Hematopoietic multipotent progenitor cell treated with erythropoietin and hydrocortisone succinate and interleukin-3 and kit ligand, for 17 days (in vitro differentiated cells): ENCODE results near the gene FGF8.
A peak's percentile ranks its signal among the peaks of the same experiment; 100 is the strongest.

Experiments used
- DNase-seq: peaks from one replicate; pipeline ENCODE4 v3.0.0-alpha.2; 2015; ENCODE audit warnings: low spot score

Gene FGF8

DNA sequence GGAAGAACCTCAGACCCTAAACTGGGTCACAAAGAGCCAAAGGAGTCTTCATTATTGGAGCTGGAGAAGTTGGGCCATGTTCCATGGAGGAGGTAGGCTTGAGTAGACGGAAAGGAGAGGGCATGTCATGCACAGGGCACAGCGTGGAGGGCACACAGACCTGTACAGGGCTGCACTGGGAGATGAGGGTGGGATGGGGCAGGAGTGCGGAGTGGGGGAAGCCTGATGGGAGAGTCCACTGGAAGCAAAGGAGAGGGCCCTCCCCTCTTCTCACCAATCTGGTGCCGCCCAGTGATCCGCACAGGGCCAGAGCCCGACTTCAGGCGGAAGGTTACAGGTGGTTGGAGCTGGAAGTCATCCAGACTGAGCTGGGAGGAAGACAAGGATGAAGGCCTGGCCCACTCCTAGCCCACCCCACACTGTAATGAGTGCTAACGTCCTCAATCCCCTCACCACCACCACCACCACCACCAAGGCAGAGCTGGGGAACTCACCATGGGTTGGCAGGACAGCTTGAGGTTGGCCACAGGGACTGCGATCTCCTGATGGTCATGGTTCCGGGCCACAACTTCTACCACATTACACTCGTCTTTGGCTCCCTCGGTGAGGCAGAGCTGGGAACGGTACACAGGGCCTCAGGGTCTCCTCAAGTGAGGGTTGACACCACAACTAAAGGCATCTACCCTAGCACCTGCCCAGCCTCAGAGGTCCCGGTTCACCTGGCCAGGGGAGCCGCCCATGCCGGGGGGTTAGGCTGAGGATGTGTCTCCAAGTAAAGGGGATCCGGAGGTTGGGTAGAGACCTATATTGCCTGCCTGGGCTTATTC is 6.3 kb upstream of the FGF8 start:
- no peak for DNase-seq

DNA sequence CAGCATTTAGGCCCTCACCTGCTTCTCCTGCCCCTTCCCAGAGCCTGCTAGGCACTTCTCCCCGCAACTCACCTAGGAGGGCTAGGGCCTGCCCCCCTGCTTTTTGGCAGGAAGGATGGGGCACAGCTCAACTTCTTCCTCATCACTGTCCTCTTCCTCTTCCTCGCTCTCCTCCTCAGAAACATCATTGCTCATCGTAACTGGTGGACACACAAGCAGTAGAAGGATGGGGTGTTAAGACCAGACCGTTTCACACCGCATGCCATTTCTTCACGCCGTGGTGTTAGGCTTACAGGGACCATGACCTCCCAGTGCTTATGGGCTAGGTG is 5.7 kb upstream of the FGF8 start:
- no peak for DNase-seq

DNA sequence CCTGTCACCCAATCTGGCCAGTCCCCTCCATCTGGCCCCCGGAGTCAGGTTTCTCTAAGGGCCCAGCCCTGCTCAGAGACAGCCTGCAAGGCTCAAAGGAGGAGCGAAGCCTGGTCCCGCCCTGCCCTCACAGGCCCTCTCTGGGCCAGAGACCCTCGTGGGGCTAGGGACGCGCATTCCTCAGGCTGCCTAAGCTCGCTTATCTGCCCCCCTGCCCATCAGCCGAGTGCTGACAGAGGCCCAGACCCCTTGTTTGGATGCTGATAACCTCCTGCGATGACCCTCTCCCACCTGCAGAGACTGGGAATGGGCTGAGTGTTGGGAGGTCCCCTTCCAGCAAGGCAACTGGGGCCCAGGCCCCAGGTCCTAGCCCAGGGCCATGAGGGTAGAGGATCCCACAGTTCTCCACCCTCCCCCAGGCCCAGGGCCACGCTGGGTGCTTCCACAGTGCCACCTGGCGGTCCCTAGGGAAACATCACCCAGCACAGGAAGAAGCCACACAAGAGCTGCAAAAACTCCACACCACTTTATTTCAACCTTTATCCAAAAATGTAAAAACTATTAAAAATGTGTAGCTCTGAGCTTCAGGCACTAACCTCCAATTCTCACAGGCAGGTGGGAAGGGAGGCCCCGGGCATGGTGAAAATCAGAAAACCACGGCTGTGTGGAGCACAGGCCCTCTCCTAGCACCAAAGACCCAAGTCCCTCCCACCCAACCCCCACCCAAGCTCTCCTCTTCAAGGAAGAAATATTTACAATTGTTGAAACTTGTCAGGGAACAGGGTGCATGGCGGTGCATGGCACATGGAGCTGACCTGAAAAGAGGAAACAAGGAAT is 5.1 kb upstream of the FGF8 start:
- peak; percentile 75 for DNase-seq

DNA sequence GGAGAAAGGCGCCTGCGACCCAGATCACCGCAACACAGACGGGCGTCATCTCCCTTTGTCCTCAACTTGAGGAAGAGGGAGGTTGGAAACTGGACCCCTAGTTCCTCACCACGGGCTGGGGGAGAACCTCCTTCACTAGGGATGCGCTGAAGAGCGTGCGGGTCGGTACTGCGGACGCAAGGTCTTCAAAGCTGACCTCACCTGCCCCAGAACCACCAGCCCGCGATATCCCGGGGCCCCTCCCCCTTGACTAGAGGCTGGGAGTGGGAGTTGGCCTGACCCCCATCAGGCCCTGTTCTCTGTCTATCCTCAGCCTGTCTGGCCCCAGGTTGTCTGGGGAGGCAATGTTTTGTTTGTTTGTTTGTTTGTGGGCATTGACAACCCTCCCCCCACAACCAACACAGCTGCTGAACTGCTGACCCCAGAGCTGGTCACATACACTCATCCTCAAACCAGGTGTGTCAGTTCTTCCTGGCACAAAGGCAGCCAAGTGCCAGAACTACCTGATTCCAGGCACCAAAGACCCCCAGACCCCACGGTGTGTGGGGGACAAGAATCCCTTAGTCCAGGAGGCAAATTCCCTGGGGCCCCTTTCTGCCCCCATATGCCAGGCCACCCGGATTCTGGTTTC is 4.4 kb upstream of the FGF8 start:
- no peak for DNase-seq

DNA sequence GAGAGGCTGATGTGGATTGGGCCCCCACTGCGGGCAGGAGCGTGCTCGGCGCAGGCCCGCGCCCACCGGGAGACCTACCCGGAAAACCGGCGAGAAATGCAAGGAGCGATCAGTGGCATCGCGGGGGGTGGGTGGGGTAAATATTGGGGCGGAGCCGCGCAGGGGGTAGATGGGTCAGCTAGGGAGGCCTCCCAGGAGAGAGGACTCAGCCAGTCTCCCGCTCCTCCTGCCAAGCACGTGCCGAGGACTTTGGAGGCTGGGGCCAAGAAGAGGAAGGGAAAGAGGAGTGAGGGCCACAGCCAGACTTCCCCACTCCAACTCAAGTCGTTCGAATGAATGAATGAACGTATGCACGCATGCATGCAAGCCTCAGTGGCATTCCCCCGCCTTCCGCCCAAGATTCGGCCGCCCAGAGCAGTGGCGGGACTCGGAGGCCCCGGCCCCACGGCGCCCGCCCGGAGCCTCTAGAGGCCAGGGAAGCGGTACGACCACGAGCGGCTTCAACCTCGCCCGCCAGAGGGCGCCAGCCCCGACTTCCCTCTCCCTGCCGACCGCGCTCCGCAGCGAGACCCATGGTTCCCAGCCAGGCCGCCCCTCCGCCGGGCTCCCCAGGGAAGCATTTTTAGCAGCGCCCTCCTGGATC is 3.8 kb upstream of the FGF8 start:
- peak; percentile 79 for DNase-seq

DNA sequence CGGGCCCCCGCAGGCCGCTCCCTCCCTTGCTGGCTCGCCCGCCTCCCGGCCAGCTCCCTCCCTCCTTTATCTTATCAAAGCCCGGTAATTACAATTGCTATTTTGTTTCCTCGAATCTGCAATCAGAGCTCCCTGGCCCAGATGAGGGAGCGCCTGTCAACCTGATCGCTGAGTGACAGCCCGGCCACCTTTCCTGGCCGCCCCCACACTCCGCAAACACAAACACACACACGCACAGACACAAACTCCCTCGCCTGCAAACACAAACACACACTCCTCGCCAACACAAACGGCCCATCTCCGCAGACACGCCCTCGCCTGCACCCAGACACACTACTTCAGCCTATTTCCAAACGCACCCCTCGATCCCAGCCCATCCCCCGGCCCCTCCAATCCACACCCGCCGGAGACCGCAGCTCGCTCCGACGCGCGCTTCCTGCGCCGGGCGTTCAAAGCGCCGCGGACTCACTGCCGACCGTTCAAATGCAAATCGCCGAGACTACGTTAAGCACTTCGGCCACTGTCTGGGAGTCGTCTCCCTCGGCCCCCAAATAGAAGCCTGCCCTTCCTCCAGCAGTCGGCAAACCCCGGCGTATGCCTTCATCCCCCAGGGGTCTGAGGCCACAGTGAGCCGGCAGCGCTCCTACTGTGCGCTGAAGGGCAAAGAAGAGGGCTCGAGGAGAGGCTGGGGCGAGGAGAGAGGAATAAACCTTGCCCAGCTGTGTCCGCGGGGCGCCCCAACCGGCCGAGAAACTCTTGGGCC is 3.0 kb upstream of the FGF8 start:
- DNase-seq: no peak

DNA sequence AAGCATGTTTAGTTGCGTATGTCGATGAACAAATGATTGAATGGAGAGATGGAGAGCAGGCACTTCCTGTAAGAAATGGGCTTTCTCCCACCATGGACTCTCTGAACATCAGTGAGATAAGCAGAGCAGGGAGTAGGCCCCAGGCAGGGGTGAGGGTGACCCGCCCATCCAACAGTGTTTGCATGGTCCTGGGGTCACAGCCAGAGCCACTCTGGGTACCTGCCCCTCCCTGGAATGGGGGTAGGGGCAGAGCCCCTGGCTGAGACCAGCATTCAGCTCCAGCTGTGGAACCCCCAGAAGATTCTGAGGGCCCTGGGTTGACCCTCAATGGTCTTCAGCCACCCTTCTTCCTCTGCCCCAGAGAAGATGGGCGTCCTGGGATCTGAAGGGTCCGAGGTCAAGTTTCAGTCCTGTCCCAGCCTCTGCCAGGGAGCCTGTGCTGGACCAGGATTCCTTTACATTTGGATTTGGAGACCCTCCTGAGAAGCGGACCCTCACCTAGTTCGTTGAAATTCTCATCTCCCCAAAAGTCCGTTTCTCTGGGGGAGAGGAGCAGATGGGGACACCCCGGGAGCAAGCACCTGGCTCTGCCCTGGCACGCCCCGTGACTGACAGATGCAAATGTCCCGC is 2.4 kb upstream of the FGF8 start:
- no peak for DNase-seq

DNA sequence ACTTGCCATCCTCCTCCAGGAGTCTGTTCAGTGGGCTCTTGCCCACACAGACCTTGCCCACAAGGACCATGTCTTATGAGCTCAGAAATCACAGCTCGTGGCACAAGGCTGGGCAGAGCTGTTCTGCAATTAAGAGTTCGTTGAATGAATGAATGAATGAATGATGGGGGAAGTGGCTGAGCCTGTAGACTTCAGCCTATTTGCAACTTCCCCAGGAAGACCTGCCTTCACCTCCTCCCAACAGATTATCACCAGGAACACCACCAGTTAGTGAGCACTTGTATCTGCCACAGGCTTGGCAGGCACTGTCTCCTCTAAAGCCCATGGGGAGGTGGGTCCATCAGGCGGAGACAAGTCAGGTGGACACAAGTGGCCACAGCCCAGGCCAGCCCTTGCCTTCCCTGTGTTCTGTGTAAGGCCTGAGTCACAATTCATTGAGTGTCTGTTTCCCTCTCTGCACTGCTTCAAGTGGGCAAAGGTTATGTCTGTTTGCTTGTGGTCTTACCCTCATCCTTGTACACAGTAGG is 1.8 kb upstream of the FGF8 start:
- no peak for DNase-seq

DNA sequence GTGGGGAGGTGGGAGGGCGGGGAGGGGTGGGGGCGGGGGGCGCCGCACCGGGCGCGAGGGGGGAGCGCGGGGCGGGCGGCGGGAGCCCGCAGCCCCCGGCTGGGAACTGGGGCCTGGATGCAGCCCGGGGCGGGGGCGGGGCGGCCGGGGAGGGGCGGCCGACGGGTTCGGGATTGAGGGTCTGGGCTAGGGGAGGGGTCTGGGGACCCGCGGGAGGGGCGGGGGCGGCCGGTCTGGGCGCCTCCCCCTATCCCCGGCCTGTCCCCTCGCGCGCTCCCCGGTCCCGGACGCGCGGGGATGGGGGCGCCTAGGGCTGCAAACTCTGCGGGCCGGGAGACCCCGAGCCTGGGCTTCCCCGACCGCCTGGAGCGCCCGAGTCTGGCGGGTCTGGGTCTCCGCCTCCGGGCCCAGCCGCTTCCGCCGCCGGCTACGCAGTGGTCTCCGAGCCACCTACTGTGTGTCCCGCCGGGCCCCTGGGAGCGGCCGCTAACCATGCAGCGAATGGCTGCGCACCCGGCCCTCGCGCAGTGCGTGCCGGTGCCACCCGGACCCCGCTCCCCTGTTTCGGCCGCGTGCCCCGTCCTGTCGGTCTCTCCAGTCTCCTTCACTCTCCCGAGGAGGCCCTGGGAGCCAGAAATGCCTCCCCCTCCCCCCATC is 375 bp upstream of the FGF8 start:
- no peak for DNase-seq

DNA sequence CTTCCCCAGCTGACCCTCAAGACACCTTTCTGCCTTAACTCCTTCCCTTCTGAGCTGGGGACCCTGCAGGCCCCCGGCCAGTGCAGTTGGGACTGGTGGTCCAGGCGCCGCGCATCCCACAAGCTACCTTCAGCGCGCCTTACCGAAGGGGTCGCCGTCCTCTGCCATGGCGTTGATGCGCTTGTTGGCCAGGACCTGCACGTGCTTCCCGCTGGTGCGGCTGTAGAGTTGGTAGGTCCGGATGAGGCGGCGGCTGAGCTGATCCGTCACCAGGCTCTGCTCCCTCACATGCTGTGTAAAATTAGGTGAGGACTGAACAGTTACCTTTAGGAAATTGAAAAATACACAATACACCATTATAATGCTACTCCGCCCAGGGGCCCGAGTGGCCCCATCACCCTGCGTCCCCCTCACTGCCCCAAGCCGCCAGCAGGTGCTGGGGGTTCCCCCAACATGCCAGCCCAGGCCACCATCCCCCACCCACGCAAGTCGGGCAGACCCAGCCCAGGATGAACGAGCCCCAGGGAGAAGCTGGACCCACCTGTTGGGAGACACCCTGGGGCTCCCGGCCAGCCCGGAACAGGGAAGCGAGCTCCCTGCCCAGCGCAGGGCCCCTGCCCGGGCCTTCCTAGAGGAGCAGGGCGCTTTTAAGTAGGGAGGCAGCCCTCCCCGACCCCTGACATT is 1.2 kb downstream of the FGF8 start:
- no peak for DNase-seq

DNA sequence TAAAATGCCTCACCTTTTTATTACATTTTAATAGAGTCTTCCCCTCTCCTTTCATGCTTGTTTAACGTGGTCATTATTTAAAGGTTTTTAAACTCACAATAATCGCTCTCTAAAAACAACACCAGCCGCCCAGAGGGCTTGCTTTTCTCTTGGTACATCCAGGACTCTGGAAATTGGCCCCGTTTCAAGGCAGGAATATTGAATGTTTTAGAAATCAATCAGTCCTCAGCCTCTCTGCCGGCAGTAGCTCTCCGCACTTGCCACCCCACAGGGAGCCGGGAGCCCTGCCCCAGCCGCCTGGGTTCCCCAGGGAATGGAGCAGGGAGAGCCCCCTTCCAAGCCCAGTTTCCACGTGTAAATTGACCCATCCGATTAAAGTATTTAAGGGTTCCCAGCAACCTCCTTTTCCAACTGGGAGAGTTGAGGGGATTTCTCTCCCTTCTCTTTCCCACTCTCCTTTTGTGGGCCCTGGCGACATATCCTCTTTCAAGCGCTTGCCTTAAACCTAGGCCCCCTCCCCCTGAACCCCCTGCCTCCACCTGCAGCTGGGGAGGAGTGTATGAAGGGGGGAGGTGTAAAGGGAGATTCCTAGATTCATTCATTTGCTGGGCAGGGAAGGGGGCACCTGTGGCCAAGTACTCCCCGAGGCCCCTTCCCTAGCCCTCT is 1.9 kb downstream of the FGF8 start:
- DNase-seq: no peak

DNA sequence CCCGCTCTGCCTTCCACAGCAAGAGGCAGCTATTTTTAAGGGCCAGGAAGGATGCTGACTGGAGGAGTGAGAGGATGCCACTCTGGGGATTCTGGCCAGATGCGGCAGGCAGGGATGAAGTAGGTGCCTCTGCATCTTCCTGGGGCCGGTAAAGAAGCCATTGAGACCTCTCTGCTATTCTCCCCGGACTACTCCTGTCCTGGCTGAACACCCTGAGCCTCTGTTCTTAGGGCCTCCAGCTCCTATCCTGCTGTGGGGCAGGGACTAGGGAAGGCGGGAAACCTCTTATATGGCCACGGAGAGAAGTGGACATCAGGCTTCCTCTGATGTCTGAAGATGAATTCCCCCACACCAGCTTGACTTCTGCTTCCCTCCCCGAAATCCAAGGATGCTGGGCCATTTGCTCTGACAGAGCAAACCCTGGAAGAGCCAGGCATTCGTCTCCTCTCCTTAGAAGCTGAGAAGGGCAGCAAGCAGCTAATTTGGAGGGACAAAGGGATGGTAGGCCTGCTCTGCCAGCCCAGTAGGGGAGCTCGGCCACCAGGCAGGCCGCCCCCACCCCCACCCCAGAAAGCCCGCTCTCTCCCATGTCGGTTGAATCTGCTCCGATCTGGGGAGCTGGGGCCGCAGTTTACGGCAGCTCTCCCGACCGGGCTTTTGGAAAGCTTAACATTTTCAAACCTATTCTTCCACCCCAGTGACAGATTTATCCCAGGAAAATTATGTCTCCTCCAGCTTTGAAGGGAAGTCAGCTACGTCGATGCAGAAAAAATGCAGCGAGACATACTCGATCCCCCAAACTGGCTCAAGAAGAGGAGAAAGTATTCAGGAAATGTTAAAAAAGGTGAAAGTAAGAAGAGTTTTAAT is 2.8 kb downstream of the FGF8 start:
- no peak for DNase-seq

DNA sequence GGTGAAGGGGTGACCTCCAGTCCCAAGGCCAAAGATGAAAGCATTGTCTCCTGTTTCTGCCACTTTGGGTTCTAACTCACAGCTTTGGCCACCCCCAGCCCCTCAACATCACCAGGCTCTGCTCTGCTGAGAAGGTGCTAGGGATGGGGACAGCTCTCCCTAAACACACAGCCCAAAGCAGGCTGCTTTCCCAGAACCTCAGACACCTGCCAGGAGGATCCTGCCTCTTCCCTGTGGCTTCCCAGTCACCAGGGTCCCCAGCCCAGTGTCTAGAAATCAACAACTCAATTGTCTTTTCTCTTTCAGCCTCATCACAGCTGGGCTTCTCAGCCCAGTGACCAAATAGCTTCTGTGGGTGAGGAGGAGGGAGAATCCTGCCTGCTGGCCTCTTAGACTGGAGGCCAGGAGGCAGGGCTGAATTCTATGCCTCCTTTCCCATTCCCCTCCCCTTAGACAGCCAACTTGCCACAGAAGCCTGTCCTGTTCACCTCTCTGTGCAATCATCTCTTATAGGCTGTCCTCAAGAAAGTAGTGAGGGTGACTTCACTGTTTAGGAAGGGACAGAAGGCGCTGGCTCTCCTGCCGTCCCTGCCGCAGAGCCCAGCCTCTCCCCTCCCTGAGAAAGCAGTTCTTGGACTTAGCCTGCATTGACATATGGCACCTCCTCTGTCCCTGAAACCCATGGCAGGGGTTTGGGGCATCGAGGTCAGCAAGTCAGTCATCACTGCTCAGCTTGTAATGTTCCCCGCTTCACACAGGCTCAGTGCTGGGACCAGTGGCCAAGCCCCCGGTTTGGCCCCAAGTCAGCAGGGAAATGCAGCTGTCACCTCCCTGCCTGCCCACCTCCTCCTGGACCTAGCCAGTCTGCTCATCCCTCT is 3.7 kb downstream of the FGF8 start:
- DNase-seq: no peak

DNA sequence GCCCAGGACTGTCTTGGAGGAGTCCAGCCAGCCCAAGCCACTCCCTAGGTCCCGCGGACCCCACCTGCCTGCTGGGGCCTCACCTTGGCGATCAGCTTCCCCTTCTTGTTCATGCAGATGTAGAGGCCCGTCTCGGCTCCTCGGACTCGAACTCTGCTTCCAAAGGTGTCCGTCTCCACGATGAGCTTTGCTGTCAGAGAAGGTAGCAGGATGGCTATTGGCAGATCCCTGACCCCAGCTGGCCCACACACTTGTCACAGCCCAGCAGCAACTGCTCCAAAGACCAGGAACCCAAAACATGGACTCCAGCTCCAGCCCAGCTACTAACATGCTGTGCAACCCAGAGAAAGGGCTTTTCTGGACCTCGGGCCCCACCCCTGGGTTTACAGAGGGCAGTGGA is 4.5 kb downstream of the FGF8 start:
- no peak for DNase-seq

DNA sequence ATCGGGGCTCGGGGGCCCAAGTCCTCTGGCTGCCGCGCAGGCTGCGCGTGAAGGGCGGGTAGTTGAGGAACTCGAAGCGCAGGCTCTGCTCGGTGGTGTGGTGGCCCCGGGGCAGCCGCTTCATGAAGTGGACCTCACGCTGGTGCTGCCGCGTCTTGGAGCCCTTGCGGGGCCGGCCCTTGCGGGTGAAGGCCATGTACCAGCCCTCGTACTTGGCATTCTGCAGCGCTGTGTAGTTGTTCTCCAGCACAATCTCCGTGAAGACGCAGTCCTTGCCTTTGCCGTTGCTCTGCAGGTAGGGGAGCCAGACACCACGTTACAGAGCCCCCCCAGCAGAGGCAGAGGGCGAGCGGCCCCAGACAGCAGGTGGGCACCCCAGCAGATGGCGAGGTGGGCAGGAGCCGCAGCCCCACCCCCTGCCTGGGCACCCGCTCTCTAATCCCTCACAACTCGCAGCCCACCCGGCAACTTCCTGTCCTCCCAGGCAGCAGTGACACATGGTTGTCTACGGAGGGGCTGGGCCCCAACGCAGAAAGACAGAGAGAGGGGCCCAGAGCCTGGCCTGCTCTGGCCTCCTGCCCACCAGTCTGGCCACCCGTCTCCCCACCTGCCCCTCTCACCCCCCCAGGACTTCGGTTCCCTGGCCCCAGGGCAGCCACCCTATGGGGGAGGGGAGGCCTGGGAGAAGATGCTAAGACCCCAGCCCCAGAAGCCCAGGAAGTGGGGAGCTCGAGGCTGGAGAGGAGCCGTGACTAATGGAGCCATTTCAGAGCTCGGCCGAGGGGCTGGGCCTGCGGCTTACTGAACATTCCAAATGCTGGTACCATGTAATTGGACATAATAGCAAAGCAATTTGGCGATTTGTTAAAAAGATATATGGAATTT is 5.3 kb downstream of the FGF8 start:
- DNase-seq: no peak

DNA sequence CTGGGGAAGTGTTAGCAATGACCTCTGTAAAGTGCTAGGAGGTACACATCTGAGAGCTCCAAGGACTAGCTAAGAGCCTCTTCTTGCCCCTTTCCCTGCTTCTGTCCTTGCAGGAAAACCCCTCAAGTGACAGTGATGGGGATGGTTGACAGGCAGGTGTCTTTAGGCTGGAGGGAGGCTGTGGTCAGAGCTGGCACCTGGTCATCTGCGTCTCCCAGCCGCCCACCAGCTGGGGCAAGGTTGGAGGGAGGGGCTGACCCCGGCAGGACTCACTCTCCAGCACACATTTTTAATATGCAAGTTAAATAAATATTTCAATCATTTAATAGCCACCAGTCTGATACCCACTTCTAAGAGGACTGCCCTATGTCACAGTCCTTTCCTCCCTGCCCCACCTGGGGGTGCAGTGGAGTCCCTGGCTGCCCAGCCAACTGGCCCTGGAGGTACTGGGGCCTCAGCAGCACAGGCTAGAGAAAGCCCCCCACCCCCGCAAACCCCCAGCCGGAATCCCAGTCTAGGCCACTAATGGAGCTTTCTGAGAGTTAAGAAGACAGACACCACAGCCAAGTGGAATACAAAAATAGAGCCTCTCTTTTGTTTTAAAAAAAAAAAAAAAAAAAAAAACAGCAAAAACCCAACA is 6.3 kb downstream of the FGF8 start:
- DNase-seq: no peak
